Inferior parietal cortex (tissue), 1 donor: ENCODE data around the gene ST8SIA6.
"Not testable (repeated sequence)": the region's sequence is repeated elsewhere in the genome, so short reads cannot be mapped to it uniquely, and the experiment has no call there.

Experiments used
- DNase-seq: peaks from one replicate; pipeline ENCODE4 v3.0.0-alpha.2; 2016; ENCODE audit errors: extremely low spot score

The ST8SIA6 gene

DNA sequence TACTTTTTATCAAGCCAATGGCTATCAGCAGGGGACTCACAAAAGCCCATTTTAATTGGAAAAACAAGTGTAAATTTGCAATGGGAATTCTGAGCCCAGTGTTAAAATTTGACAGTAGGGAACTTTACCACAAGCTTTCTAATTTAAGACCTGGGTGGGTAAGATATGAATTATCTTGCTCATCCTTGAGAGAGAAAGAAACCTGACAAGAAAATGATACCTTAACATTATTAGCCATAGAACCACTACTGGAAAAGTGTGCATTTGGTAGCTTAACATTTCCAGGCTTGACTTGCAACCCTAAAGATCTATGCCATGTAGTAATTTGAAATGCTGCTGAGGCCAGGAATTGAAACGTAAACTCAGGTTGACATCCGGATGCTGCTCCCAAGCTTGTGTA lies 2.7 kb upstream of the ST8SIA6 start:
- no peak for DNase-seq

DNA sequence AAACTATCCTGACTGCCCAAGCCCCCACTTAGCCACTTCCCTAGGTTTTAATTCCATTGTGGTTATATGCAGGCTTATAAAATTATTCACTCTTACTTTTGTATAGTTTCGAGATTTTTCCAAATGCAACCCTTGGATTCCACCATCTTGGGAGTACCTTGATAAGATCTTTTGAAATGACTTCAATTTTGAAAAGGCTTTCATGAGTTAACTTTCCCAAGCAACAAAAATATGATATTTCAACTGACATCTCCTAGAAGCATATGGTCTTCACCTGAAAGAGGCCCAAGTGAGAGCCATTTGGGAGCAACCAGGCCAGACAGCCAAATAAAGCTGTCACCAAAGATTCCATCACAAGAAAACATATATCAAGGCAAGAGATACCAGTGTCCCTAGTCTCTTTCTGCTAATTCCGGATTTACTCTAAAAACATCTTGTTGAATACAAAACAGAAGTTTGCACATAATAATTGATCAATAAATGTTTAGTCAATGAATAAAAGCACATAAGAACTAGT lies 1.7 kb upstream of the ST8SIA6 start:
- no peak for DNase-seq

DNA sequence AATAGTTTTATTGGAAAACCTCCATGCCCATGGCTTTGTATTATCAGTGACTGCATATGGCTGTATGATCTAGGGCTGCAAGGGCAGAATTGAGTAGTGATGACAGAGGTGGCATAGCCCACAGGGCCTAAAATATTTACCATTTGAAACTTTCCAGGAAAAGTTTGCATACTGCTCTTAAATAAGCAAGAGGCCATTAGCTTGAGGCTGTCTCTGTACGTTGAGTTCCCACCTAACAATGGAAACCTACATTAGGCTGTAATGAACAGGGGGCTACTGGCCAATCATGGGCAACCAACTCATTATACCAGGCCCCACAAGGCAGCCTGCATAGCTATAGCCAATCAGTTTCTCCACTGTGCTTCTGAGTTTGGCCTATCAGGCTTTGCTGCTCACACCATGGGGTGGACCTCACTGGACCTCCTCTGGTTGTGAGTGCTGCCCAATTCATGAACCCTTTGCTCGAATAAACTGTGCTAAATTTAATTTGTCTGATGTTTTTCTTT lies 673 bp upstream of the ST8SIA6 start:
- no peak for DNase-seq

DNA sequence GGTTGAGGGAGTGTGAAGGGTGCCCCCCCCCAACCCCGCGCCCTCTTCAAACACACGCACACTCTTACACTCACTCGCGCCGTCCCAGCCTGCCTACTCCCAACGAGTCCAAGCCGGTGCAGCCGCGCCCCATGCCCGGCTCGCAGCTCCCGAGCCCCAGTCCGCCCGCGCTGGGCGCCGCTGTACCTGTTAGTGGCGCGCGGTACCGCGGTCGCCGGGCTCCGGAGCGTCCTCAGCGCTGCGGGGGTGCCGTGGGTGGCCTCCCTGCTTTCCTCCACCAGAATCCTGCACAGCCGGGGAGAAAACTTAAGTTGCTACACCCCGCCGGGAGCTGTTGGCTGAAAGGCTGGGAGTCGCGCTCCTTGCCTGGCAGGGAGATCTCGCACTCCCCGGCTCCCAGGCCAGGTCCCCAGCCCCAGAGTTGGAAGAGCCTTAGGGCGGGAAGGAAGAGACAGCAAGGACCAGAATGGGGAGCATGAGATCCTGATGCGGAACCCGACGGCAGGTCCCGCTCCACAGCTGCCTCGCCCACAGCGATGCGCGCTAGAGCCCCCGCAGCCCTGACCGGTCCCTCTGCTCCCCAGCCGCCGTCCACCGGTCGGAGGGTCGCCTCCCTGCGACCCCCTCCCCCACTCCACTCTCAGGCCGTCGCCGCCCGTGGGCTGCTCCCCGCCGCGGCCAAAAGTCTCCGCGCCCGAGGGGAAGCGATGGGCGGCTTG lies 863 bp downstream of the ST8SIA6 start:
- no peak for DNase-seq

DNA sequence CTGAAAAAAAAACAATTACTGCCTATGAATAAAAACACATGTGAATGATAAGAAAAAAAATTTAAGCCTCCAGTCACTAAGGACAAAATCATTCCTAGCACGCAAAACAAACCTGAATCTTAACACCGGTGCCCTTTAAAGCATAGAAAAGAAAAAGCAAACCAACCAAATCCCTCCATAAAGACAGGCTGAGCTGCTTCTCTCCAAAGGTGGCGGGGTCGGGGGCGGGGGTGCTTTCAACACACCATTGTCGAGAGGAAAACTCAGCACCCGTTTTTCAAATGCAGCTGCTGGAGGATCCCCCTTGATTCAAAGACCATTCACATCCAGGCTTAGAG lies 1.4 kb downstream of the ST8SIA6 start:
- no peak for DNase-seq

DNA sequence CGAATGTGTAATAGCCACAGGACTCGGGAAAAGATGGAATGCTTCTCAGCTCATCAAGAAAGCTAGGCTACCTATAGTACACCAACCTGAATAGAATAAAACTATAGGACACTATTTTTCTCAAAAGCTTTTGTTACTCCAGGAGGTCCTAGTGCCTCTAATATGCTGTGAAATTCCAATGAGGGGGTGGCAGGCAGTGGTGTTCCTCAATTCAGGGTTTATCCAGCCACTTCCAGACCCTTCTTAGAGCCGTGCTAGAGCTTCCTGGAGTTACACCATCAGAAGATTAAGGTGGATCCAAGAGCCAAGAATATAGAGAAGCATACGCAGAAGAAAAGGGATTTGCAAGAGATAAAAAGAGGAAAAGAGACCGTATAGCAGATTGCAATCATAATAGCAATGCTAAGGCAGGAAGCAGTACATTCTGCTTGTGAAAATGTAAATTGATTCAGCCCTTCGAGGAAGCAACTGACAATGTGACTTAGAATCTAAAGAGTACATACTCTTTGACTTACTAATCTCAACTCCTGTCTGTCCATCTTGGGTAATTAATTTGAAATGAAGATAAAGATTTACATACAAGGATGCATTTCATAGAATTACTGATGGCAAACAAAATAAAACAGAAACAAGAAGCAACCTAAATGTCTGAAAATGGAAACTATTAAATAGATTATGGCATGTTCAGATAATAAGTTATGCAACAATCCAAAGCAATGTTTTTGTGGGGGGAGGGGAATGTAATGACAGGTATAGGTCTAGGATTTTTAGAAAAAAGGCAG lies 2.1 kb downstream of the ST8SIA6 start:
- no peak for DNase-seq

DNA sequence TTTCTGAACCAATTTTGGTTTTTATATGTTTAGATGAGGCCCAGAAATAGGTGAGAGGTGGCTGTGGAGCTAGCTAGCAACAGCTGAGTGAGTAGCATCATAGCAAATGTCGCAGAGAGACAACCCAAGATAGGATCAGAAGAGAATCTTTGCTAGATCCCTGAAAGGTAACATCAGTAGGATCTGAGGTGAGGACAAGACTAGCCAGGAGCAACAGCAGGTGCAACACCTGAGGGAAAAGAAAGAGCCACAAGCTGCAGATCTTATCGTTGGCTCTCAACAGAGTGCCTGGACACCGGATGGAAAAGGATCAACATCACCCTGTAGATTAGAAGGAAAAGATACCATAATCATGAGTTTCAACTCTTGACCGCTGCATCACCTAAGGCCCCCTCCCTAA lies 4.4 kb downstream of the ST8SIA6 start:
- no peak for DNase-seq

DNA sequence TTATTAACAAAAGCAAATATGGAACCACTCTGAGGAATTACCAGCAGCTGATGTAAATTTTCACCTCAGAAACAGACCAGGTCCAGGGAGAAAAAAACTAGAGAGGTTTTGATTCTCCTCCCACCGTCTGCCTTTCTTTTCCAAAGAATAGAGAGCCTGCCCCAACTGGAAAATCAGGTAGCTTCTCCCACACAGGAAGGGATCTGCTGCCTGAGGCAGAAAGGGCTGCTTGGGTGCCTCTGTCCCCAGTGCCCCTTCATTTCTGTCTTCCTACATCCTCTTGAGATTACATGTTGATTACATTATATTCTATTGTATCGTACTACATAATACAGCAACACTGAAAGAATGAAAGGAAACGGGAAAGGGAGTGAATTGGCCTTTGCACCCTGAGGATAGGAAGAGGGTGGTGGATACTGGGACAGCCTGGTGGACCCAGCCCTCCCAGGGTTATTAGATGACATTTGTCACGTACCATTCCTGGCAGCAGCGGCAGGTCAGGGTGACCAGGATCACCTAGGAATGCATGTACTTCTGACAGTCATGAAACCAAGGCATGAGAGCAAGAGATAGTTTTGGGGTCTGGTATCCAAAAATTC lies 8.9 kb downstream of the ST8SIA6 start:
- no peak for DNase-seq

DNA sequence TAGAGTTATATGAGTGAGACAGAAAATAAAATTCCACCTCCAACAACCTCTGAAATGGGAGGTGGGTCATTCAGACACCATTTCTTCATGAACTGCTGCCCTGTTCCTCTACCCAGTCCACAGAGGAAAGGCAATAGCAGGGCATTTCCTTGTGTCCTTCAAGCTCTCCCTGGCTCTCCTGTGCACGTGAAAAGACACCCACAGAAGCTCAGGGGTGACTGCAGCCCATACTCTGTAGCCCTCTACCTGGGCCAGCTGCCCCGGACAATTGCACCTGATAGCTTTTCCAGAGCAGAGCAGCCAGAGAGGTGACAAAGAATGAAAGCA lies 10.0 kb downstream of the ST8SIA6 start:
- DNase-seq = no peak

DNA sequence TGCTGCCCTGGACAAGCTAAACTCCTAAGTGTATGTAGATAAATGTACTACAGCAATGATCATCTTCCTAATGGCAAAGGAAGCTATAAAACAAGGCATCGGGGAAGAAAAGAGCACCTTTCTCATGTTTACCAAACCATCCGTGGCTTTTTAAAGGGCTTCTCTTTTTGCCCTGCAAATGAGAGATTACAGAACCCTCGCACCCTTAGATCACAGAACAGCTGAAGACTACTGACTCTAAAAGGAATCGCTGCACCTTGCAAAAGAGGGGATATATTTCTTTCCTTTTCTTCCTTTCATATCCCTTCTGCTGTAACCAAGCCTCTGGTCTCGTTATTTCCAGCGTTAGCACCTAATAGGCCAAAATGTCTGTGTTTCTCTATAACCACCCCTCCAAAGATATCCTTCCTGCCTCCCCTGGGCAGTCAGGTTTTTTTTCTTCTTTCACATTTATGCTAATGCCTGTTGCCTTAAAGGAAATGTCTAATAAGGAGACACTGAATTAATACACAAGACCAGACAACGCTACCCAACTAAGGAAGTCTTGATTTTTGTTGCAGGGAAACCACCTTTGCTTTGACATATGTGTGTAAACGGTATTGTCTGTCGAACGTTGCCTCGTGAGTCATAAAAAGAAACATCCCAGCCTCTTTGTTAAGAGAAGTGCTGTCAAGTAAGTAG lies 10.5 kb downstream of the ST8SIA6 start:
- DNase-seq = no peak

DNA sequence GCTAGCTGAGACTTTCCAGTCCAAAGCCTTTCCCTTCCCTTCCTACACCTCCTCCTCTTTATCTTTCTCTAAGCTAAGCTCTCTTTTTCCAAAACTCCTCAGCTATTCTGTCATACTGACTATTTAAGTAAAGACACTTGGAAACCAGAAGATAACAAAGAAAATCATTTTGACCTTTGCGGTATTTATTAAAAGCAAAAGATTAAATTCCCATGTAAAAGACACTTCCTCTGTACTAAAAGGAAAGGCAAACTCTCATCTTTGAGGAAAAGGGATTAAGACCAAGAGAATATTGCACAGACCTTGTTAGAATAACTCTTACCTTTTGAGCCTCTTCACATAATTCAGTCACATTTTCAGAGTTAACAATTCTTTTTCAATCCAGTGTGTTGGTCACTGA lies 15.8 kb downstream of the ST8SIA6 start:
- DNase-seq = no peak

DNA sequence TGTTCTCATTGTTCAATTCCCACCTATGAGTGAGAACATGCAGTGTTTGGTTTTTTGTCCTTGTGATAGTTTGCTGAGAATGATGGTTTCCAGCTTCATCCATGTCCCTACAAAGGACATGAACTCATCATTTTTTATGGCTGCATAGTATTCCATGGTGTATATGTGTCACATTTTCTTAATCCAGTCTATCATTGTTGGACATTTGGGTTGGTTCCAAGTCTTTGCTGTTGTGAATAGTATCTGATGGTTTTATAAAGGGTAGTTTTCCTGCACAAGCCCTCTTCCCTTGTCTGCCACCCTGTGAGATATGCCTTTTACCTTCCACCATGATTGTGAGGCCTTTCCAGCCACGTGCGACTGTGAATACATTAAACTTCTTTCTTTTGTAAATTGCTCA lies 17.8 kb downstream of the ST8SIA6 start:
- DNase-seq = not testable (repeated sequence)

DNA sequence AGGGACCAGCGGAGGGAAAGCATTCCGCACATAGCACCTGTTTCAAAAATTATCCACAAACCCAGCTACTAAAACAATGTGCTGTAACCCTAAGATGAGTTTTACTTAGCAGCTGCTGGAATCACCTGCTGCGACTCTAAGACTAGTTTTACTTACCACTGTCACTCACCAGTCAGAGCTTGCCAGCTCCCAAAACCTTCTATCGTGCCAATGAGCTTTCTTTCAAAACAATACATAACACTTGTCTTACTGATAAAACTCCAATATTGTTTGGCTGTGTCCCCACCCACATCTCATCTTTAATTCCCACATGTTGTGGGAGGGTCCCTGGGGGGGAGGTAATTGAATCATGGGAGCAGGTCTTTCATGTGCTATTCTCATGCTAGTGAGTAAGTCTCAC lies 18.4 kb downstream of the ST8SIA6 start:
- no peak for DNase-seq

DNA sequence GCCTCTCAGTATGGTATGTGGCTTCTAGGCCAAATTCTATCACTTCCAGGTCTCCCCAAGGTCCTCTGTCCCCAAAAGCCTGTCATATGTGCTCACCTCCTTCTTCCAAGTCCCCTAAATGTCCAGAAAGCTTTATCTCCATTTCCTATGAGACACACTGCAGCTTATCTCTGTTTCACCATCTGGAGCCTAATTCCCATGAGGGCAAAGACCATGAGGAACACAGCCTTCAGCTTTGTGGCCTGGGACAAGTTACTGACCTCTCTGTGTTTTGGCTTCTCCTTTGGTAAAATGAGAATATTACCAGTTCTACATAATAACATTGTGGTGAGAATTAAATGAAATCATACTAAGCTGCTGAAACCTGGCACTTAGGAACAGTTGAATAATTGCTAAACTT lies 19.2 kb downstream of the ST8SIA6 start:
- no peak for DNase-seq

DNA sequence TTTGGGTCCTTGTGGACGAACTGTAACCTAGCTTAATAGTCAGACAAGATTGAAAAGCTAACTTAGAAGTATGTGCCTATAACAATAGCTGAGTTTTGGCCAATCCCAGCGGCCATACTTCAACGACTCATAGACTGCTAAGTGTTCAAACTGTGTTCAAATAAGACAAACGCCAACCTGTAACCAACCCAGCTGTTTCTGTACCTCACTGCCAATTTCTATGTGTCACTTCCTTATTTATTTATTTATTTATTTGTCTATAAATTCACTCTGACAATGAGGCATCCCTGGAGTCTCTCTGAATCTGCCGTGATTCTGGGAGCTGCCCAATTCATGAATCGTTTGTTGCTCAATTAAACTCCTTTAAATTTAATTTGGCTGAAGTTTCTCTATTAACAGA lies 21.7 kb downstream of the ST8SIA6 start:
- DNase-seq = no peak

DNA sequence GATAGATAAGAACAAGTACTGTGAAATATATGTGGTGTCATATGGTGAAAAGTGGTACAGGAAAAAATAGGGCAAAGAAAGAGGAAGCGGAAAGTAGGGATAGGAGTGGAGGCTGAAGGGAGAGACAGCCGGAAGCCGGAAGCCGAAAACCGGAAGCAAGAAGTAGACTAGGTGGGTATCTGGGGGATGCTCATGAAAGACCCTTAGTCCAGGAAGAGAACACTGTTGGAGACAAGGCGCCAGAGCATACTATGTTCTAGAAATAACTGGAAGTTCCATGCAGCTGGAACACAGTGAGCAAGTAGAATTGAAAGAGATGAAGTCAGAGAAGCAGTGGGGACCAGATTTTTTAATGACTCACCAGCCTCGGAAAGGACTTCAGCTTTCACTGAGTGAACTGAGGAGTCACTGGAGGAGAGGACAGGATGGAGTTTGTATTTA lies 22.5 kb downstream of the ST8SIA6 start:
- no peak for DNase-seq

DNA sequence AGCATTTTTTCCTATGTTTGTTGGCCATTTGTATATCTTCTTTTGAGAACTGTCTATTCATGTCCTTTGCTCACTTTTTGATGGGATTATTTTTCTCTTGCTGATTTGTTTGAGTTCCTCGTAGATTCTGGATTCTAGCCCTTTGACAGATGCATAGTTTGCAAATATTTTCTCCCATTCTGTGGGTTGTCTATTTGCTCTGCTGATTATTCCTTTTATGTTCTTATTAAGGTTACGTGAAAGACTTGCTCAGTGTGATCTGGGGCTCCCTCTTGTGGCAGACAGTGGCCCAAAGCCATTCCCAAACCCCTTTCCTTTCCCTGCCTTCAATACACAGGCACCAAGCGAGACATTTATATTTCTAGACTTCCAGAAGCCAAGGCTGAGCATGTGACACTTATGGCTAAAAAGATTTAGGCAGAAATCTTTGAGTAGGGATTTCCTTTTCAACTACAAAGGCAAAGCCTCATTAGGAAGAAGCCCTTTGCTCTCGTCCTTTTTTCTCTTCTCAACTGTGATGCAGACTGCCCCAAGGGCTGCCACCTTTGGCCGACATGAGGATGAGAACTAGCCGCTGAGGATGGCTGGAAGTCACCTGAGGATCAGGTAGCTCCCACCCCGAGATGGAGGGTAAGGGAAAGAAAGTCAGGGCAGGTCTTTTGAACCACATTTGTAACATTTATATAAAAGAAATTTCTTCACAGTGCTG lies 23.6 kb downstream of the ST8SIA6 start:
- DNase-seq = peak; percentile 79

DNA sequence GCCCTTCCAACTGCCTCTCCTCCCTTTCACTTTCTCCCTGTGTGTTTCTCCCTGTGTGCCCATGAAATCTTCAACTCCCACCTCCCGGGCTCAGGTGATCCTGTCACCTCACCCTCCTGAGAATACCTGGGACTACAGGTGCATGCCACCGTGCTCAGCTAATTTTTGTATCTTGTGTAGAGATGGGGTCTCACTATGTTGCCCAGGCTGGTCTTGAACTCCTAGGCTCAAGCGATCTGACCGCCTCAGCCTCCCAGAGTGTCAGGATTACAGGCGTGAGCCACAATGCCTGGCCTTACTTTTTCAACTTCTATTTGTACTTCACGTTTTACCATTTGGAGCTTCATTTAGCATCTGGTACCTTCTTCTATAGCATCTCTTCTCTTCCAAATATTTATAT lies 24.9 kb downstream of the ST8SIA6 start:
- DNase-seq = no peak

DNA sequence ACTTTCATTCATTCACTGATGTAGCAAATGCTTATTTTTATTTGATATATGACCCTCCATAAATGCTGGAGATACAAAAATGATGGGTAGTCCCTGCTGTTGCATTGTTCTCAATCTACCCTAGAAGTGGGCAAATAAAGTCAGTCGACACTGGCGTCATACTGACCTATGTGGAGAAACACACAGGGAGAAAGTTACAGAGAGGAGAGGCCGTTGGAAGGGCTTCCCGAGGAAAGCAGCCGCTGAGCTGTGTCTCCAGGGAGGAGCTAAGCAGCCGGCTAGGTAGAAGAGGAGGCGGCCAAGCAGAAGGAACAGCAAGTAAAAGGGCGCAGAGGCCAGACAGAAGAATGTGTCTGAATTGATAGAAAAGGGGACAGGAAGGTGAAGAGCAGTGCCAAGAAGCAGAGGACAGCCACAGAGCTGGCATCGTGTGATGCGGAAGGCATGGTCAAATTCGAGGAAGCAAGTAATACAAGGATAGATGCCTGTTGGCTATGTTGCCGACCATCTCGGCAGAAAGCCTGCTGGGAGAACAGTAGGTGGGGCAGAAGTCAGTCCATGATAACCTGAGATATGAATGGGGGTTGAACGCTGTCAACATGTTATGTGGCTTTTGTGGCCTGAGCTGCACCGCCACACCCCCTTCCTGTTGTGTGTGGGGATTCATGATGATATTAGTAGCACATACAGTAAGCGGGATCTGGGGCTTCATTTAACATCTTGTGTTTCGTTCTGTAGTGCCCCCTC lies 25.9 kb downstream of the ST8SIA6 start:
- no peak for DNase-seq

DNA sequence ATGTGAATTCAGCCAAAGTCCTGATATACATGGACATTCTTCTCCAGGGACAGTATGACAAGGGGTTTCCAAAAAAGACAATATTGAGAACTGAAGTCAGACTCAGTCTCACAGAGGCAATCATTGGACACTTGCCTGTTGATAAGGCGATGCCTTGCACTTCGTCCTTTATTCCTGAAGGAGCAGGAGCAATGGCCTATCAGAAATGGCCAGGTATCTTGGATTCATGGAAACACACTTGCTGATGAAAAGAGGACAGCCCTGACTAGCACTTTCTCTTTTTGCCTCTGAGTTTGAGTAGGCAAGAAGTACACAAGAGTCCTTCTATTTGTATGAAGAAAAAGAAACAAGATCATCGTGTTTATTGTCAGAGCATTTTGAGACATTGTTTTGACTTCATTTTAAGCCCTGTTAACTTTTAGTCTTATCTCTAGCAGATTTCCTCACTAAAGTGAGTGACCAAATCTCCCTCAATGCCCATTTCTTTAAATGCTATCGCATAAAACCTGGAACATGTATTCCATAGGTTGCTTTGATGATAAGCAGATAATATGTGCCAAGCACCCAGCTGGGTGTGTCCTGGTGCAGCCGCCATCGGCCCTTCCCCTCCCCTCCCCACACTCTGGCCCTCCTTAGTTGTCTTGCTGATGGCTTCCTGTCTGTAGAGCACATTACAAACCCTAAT lies 26.6 kb downstream of the ST8SIA6 start:
- DNase-seq = no peak
